Neural cell (in vitro differentiated cells): ENCODE results near the gene KIRREL3.

Experiments
- EP300 ChIP-seq: fragments of 450-650 bp; conservative IDR thresholded peaks from 2 replicates; pipeline ENCODE4 v1.6.1; 2014; ENCODE audit warnings: antibody characterized with exemption, mild to moderate bottlenecking, moderate library complexity; ENCODE audit not compliant: poor library complexity, severe bottlenecking
- TAF1 ChIP-seq: IDR thresholded peaks from 2 replicates; pipeline ENCODE4 v1.6.1; 2012; ENCODE audit warnings: low read depth
- TF ChIP-seq, protein P1 (sequence below): fragments of 450-650 bp; IDR thresholded peaks from 2 replicates; pipeline ENCODE4 v1.5.1; 2014; ENCODE audit warnings: antibody characterized with exemption, mild to moderate bottlenecking, moderate library complexity; ENCODE audit not compliant: poor library complexity, severe bottlenecking

DNA sequence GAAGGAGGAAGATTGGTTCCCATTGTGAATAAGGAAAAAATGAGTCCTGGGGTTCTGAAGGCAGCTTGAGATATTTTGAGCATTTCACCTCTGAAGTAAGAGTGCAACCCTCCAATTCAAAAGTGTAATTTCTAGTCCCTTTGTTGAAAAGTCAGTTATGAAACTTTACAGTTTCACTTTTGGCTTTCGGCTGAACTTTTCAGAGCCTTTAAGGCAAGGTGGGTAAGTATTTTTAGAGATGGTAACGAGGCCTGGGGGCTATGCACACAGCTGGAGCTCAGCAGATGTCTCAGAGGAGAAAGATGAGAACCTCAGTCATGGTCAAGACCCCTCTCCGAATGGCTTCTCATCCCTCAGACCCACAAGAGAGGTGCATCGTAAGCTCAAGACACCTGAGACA, 267.6 kb downstream of the KIRREL3 start:
- TF ChIP-seq, protein P1, sequence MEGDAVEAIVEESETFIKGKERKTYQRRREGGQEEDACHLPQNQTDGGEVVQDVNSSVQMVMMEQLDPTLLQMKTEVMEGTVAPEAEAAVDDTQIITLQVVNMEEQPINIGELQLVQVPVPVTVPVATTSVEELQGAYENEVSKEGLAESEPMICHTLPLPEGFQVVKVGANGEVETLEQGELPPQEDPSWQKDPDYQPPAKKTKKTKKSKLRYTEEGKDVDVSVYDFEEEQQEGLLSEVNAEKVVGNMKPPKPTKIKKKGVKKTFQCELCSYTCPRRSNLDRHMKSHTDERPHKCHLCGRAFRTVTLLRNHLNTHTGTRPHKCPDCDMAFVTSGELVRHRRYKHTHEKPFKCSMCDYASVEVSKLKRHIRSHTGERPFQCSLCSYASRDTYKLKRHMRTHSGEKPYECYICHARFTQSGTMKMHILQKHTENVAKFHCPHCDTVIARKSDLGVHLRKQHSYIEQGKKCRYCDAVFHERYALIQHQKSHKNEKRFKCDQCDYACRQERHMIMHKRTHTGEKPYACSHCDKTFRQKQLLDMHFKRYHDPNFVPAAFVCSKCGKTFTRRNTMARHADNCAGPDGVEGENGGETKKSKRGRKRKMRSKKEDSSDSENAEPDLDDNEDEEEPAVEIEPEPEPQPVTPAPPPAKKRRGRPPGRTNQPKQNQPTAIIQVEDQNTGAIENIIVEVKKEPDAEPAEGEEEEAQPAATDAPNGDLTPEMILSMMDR, result no peak
- TF ChIP-seq EP300 (no peak), TAF1 (no peak)
